SHP77 (cell line): ENCODE measurements around the gene CLCA2.

Source experiments
- DNase-seq, 2 experiments: peaks; one replicate each; lab custom pipeline; 2025; lab: John Stamatoyannopoulos, UW

Gene CLCA2, protein sequence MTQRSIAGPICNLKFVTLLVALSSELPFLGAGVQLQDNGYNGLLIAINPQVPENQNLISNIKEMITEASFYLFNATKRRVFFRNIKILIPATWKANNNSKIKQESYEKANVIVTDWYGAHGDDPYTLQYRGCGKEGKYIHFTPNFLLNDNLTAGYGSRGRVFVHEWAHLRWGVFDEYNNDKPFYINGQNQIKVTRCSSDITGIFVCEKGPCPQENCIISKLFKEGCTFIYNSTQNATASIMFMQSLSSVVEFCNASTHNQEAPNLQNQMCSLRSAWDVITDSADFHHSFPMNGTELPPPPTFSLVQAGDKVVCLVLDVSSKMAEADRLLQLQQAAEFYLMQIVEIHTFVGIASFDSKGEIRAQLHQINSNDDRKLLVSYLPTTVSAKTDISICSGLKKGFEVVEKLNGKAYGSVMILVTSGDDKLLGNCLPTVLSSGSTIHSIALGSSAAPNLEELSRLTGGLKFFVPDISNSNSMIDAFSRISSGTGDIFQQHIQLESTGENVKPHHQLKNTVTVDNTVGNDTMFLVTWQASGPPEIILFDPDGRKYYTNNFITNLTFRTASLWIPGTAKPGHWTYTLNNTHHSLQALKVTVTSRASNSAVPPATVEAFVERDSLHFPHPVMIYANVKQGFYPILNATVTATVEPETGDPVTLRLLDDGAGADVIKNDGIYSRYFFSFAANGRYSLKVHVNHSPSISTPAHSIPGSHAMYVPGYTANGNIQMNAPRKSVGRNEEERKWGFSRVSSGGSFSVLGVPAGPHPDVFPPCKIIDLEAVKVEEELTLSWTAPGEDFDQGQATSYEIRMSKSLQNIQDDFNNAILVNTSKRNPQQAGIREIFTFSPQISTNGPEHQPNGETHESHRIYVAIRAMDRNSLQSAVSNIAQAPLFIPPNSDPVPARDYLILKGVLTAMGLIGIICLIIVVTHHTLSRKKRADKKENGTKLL

DNA sequence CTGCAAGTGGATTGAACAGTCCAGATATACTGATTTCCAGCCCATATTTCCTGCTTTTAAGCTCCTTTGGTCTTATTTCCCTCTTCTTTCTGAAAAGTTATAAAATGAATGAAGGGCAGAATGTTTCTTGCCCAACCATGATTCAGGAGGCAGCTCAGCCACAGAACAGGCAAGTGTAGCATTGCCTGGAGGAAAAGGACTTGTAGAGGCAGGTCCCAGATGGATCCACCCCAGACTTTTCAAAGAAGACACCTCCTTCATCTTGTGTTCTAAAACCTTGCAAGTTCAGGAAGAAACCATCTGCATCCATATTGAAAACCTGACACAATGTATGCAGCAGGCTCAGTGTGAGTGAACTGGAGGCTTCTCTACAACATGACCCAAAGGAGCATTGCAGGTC, at the start of gene CLCA2:
Gene CLCA2, plus strand, starts transcription at position 299 of the 400 bp plus-strand sequence. Its CDS starts 77 bp downstream, at position 376.
- no peak for DNase-seq

DNA sequence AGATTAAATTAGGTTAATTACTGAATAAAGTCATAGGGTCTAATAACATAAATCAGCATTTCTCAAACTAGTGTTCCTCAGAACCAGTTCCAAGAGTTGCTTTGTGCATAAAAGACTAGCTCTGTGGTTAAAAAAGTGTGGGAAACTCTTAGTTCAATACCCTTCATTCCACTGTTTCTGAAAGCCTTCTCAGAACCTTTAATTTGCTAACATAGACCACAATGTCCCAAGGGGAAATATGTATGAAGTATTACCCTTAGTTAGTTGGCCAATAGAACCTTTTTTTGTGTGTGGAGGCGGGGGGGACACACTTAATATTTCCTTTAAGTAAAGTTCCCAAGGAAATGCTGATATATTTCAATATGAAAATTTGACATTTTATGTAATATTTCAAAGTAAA, 48.3 kb upstream of the CLCA2 start:
- DNase-seq: no peak

DNA sequence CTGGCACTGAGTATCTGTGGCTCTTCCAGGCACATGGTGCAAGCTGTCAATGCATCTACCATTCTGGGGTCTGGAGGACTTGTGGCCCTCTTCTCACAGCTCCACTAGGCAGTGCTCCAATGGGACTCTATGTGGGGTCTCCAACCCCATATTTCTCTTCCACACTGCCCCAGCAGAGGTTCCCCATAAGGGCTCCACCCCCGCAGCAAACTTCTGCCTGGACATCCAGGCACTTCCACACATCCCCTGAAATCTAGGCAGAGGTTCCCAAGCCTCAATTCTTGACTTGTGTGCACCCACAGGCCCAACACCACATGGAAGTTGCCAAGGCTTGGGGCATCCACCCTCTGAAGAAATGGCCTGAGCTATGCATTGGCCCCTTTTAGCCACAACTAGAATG, 46.6 kb upstream of the CLCA2 start:
- DNase-seq: no peak

DNA sequence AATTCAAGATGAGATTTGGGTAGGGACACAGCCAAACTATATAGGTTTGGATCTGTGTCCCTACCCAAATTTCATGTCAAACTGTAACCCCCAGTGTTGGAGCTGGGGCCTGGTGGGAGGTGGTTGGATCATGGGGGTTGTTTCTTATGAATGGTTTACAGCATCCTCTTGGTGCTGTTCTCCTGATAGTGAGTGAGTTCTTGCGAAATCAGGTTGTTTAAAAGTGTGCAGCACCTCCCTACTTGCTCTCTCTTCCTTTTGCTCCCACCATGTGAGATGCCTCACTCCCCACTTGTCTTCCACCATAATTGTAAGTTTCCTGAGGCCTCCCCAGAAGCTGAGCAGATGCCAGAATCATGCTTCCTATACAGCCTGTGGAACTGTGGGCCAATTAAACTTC, 45.2 kb upstream of the CLCA2 start:
- DNase-seq: no peak

DNA sequence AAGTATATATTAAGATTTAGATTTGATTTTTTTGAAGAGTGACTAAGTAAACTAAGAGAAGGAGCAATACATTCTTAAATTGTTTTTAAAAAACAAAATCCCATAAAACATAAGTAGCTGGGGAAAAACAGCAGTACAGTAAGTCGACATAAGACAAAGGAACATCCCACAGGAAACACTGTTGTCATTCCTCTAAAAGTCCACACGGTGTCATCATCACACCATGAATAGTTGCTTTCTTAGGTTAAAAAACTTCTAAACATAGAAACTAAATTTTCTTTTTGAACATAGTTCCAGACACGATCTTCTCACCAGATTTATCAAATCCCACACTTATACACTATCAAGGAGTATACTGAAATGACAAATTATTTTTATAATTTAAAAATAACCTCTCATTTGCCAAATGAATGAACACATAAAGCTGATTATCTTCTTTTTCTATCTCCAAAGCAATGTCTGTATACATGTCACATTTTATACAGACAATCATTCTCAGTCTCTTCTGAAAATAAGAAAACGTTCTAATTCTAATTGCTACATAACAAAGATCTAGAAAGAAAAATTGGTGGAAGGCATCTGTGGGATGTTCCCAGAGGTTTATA, 43.6 kb upstream of the CLCA2 start:
- DNase-seq: peak; percentile 5 to 13

DNA sequence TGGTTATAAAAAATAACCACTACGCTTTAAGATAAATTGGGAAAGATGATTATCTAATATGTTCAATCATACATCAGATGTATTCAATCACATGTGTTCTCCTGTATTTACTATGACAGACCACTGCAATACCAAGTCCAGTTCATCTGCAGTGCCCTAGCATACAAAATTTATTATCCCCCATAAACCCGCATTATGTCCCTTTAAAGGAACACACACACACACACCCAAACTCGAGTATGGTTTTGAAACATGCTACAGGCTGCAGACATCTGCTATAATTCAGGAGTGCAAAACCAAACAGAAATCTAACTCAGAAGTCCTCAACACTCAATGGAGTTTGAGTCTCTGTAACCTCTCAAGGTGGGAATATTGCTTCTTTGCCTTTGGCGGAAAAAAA, 42.7 kb upstream of the CLCA2 start:
- DNase-seq: no peak

DNA sequence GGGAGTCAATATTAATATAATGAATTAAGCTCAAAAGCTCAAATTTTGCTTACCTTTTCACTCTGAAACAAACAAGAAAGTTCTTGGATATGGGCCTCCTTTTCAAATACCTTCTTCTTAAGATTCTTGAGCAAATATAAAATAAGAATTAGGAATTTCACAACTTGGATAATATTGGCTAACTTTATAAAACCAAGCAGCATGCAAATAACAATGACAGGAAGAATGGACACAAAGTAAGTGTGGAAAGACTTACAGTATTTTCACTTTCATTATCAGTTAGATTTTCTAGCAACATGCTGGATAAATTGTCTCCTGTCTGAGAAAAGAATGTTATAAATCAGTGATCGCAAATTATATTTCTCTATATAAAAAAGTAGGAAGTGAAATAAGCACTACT, 41.1 kb upstream of the CLCA2 start:
- no peak for DNase-seq

DNA sequence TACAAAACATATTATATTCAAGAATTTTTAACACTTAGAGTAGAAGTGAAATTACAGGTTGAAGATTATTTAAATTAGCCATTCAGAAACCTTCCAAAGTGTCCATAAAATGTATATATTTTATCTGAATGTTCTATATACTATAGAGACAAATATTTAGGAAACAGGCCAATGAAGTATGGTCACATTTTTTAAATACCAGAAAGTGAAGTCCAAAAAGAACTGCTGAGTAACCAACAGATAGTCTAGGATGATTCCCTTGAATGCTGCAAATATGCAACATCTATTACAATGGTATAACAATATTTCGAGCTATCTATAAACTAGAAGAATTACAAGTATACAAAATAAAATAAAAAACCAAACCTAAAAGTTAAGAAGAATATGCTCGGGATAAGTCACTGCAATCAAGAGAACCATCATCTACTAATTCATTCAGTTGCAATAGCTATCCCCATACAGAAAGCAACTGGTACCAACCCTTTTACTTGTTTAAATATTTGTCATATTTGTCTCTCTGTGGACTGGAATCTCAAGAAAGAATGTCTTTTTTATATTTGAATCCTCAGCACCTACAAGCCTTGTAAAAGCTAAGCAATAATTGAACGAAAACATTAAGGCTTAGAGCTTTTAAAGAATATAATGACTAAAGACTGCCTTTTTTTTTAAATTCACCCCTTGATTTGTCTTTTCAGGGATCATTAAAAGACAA, 35.9 kb upstream of the CLCA2 start:
- DNase-seq: no peak

DNA sequence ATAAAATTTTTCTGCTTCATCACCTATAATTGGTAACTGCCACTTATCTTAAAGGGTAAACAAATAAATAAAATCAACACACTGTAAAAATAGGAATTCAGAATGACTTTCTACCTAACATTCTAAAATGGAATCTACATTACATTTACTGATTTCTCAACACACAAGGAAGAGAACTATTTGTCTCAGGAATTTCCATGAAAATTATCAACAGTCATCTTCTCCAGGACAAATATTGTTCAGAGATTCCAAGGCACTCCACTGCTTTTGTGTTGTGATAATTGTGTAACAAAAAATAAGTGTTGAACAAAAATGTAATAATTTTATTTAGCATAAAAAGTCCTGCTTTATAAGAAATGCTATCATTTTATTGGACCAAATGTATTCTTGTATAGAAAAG, 35.2 kb upstream of the CLCA2 start:
- DNase-seq: no peak

DNA sequence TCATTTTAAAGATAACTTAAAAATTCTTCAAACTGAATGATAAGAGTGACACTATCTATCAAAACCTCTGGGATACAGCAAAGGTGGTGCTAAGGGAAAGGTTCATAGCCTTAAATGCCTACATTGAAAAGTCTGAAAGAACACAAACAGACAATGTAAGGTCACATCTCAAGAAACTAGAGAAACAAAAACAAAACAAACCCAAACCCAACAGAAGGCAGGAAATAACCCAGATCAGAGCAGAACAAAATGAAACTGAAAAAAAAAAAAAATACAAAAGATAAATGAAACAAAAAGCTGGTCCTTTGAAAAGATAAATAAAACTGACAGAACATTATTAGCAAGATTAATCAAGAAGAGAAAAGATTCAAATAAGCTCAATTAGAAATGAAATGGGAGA, 34.7 kb upstream of the CLCA2 start:
- no peak for DNase-seq

DNA sequence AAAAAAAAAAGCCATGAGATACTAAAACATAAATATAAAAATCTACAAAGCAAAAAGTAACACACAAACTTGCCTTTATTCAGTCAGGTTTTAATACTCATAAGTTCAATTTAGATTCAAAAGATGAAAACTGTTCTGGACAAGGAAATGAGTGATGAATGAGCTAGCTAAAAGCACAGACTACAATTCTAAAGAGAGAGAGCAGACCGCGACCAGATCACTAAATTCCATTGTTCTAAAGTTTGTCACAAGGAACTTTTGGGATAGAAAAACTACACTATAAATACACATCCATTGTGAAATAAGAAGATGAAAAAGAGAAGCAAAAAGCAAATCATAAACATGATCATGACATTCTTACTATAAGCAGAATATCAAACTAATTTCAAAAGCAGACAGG, 29.6 kb upstream of the CLCA2 start:
- no peak for DNase-seq

DNA sequence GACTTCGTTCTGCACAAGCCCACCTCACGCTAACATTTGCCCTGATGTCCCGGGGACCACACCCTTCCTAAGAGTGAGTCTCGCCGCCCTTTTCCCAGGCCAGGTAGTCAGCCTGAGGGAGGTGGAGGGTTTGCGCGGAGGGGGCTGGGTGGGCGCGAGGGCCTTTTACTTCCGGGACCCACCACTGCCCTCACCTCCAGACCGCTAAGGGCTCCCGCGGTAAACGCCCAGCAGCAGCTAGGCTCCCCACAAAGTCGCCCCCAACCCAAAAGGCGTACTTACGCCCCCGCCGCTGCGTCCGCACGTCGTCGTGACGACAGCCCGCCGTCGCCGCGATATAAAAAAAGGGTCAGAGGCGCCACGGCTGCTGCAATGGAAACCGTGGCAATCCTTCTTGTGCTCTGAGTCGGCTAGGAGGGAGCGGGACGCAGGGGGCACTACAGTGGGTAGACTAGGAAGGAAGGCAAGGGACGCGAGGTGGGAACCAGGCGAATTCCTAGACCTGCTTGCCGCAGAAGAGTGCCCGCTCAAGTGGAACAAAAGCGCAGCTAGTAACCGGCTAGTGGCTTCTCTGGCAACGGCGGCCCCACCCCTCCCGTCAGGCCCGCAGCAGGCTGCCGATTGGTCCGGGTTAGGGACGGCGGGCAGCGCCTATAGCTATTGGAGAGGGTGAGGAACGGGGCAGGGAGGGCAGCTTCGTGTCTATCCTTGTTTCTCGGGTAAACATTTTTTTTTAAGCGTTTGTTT, 28.0 kb upstream of the CLCA2 start, which contains the start of gene ODF2L:
Gene ODF2L, minus strand, starts transcription at position 573 of the 747 bp plus-strand sequence. CDS start 9,296 bp downstream, outside the sequence.
- DNase-seq: peak; percentile 60 to 84

DNA sequence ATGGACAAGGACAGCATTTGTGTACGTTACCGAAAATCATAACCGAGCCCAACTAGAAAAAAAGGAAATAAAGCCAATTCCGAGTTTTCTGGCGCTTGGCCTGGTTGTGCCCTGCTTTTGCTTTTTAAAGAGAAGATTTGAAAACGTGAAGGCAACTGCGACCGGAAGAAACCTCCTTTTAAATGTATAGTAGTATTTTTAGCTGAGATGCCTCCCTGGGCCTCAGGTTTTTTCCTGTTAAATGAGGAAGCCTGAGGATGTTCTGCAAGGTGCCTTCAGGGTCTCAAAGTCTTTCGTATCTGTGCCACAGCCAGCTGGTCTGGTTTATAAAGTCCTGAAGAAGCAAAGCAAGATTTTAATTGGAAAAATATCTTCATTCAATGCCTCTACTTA, 27.5 kb upstream of the CLCA2 start:
- no peak for DNase-seq

DNA sequence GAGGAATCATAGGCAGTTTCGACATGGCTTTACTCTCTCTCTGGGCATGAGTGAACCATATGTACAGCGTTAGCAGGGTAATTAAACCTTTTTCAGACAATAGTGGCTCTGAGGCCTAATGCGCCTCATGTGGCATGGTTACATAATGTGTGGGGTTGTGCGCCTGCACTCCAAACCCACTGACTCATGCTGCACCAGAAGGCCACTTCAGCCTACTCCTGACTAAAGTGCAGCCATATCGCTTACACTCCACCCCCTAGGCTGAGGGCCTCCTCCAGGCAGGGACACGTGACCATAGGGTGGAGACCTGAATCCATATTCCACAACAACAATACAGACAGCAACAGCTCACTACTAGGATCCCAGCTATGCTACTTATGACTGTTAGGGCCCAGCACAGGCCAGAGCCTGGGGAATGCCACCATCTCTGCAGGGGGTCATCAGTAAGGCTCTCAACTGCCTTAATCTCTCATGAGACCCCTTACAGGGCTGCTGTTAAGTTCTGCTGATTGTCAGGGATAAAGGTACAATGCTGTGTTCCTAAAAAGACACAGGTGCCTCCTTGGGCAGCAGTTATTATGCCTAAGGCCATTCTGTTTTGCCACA, 14.5 kb upstream of the CLCA2 start:
- peak; percentile 20 to 48 for DNase-seq

DNA sequence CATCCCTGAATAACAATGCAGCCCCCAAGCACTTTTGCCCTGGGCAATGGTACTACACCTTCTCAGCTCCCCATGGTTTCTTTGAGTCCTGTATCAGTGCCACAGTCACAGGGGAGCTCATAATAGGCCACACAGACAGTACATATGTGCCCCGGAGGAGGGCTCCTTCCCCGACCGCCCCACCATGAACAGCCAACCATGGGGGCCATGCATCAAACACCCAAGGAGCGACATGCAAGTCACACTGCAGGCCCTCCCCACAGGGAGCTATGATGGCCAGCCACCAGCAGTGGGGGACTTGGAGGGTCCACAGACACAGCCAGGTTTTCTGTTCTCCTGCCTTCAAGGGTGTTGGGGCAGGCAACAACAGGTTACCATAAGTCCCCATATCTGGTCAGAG, 13.1 kb upstream of the CLCA2 start:
- DNase-seq: no peak

DNA sequence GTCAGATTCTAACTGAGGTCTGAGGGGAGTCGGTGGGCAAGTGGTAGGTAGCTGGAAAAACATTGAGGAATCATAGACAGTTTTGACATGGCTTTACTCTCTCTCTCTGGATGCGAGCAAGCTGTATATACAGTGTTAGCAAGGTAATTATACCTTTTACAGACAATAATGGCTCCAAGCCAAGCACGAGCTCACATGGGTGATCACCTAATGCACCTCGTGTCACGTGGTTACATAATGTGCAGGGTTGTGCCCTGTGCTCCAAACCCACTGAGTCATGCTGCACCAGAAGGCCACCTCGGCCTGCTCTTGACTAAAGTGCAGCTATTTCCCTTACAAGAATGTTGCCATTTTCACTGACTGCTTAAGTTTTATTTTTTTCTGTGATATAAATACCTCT, 7.6 kb upstream of the CLCA2 start:
- DNase-seq: peak in 1 of 2 experiments; percentile 10

DNA sequence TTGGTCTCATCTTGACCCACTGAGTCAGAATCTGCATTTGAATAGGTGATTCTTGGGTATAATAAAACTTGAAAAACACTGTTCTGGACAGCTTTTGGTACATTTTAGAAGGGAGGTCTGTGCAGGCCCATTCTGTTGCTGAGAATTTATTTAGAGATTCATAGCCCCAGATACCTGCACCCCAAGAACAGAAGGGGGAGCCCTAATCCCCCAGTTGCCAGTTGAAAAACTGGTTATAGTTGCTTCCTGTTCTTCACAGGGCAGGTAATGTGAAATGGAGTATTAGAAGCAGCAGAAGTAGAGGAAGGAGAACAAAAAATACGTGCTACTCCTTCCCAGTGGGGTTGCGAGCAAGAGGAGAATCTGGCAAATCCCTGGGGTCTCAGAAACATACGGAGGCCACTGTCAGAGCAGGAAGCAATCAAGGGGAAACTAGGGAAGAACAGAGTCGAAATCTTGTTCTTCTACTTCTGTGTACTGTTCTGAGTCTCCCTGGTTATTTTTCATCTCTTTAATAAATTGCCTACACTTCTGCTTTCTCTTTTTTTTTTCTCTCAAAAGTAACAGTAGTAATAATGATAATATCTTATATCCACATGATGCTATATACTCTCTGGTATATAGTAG, 4.6 kb upstream of the CLCA2 start:
- peak; percentile 4 to 10 for DNase-seq

DNA sequence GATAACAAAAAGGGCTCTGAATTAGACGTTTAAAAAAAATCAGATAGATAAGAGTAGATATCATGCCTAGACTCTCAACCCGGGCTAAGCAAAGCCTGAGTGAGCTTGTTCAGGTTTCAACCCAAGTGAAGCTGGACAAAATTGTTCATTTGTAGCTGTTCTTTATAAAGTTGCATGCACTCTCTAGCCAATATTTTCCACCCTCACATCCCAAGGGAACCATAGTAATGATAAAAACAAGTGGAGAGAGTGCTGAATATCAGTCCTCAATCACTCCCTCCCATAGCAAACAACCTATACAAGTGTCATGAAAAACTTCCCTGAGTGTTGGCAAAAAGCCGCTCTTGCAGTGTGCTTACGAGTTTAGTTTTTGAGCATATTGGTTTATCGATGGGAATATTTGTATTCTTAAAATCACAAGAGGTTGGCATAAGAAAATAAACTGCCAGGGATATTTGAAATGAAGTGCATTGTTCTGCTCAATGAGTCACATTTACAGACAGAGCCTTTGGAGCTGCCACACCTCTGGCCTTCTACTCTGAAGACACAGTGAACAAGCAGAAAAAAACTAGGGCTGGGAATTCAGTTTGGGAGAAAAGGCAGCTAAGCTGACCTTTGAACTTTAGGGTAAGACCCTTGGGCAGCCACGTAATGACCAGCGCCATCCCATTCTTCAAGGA, 2.2 kb upstream of the CLCA2 start:
- no peak for DNase-seq

DNA sequence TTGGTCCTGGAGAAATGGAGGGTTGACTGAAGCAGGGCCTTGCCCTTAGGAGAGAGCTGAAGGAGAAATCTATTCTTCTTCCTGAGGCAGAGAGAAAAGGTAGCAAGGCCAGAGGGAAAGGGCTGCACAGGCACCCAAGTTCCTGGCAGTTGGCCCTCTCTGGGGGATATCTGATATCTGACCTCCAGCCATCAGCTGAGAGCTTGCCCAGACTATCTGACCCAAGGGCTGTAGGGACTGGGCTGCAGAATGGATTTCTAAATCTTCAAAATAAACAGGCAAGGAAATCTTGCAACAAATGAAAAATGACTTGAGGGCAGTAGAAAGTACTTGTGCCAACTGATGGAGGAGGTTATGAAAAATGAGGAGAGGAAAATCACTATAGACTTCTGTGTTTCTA, 498 bp upstream of the CLCA2 start:
- DNase-seq: no peak
